ENCODE data around the gene UCN.

GRCh38 chr2:27270131-27270530, 38.1 kb downstream of the UCN start:
- TF ChIP-seq CTCF (conservative IDR thresholded peaks at IDR 0.05; ENCODE audit: low read depth, low read length) (no peak), EZH2 (IDR thresholded peaks at IDR 0.05; ENCODE audit: low read length, unreplicated experiment) (no peak), EZH2phosphoT487 (IDR thresholded peaks at IDR 0.05; ENCODE audit: borderline replicate concordance, low read length) (no peak)

Measured in PC-3 (cell line).